ENCODE measurements around the gene HOXA3. TPM values are rescaled to one million over a fixed set of nuclear protein-coding genes. Genes with fewer than 3 reads are reported as not detected.

HOXA3 gene
- total and polyA plus RNA-seq, 10 donors = 0.51 to 6.1 (median 1.7) TPM

- TF ChIP-seq CTCF (IDR thresholded peaks at IDR 0.05 in 8 of 11, conservative IDR thresholded peaks at IDR 0.05 in 3 of 11) (peak; percentile 95 to 100 (median 99)), POLR2AphosphoS5 (IDR thresholded peaks at IDR 0.05) (peak in 2 of 3 donors; percentile 61 to 62), POLR2A (IDR thresholded peaks at IDR 0.05) (no peak)
- H3K9me3 ChIP-seq = peaks cover 0 to 12% (median 0%) of the 10 kb centered on the region in 8 donors
Measured at GRCh38 chr7:27160546-27161213, 8.3 kb upstream of the HOXA3 start.

GRCh38 chr7:27160145-27160545 lies 7.8 kb upstream of the HOXA3 start:
- 24 to 40% (median 27%) methylated on average over 11 to 23 of the region's 23 CpGs for WGBS, 5 donors
- peak overlapping the region in 5 of 8 donors; percentile 46 to 65 (median 51) for H3K27ac ChIP-seq

More at GRCh38 chr7:27160546-27161213, 8.3 kb upstream of the HOXA3 start:
- DNase-seq = peak; percentile 96
- Histone ChIP-seq H3K27ac (peak overlapping the region in 7 of 8 donors; percentile 5 to 65 (median 49)), H3K36me3 (no peaks in the 10 kb centered on the region), H3K27me3 (replicated peaks in 1 of 7) (peaks cover 8 to 100% (median 93%) of the 10 kb centered on the region in 7 donors), H3K4me1 (peaks cover 16 to 96% (median 63%) of the 10 kb centered on the region in 6 donors), H3K4me3 (peak overlapping the region; percentile 54 to 87 (median 61))
- intact Hi-C loops (cut with DNase I; ENCODE audit: low total_unique reads) = loop anchor here (5.0 to 10.0 kb wide), 3 partner anchors 478 to 1296 kb away; no protein-coding TSS in a partner anchor
- WGBS, 5 donors = 1 to 4% (median 2%) methylated on average over 35 to 54 of the region's 54 CpGs

GRCh38 chr7:27159266-27160144 lies 7.1 kb upstream of the HOXA3 start:
- WGBS, 5 donors = 37 to 59% (median 51%) methylated on average over 27 of the region's 27 CpGs
- intact Hi-C loops (cut with DNase I; ENCODE audit: low total_unique reads) = loop anchor here (5.0 to 10.0 kb wide), 3 partner anchors 477 to 1295 kb away; no protein-coding TSS in a partner anchor
- peaks cover 5 to 100% (median 93%) of the 10 kb centered on the region in 7 donors for H3K27me3 ChIP-seq (replicated peaks in 1 of 7)

More at GRCh38 chr7:27160145-27160545, 7.8 kb upstream of the HOXA3 start:
- no peak for TF ChIP-seq POLR2AphosphoS5 (IDR thresholded peaks at IDR 0.05)
- TF ChIP-seq POLR2A (IDR thresholded peaks at IDR 0.05) = no peak
- H3K4me1 ChIP-seq = peaks cover 13 to 96% (median 63%) of the 10 kb centered on the region in 6 donors
- peaks cover 0 to 8% (median 0%) of the 10 kb centered on the region in 8 donors for H3K9me3 ChIP-seq
- H3K4me3 ChIP-seq = peak overlapping the region; percentile 54 to 87 (median 61)
- peaks cover 4 to 100% (median 93%) of the 10 kb centered on the region in 7 donors for H3K27me3 ChIP-seq (replicated peaks in 1 of 7)
- no peaks in the 10 kb centered on the region for H3K36me3 ChIP-seq
- DNase-seq = peak; percentile 79
- intact Hi-C loops (cut with DNase I; ENCODE audit: low total_unique reads) = loop anchor here (5.0 to 10.0 kb wide), 3 partner anchors 478 to 1295 kb away; no protein-coding TSS in a partner anchor

More at GRCh38 chr7:27159266-27160144, 7.1 kb upstream of the HOXA3 start:
- Histone ChIP-seq H3K4me1 (peaks cover 10 to 96% (median 63%) of the 10 kb centered on the region in 6 donors), H3K4me3 (peak overlapping the region in 4 of 8 donors; percentile 54 to 87 (median 72)), H3K27ac (no peak overlapping the region), H3K9me3 (peaks cover 0 to 4% (median 0%) of the 10 kb centered on the region in 8 donors), H3K36me3 (no peaks in the 10 kb centered on the region)
- TF ChIP-seq POLR2A (IDR thresholded peaks at IDR 0.05) (no peak), POLR2AphosphoS5 (IDR thresholded peaks at IDR 0.05) (no peak), CTCF (IDR thresholded peaks at IDR 0.05 in 8 of 11, conservative IDR thresholded peaks at IDR 0.05 in 3 of 11) (no peak)
- no peak for DNase-seq

All from spleen (tissue), 11 donors.